ENCODE data around the gene ATRNL1. TPM values are rescaled to one million over a fixed set of nuclear protein-coding genes. Genes with fewer than 3 reads are reported as not detected.
"Not testable (repeated sequence)": the region's sequence is repeated elsewhere in the genome, so short reads cannot be mapped to it uniquely, and the experiment has no call there.

ATRNL1 gene
- polyA plus RNA-seq, 1 experiment = 0.20 TPM

DNA sequence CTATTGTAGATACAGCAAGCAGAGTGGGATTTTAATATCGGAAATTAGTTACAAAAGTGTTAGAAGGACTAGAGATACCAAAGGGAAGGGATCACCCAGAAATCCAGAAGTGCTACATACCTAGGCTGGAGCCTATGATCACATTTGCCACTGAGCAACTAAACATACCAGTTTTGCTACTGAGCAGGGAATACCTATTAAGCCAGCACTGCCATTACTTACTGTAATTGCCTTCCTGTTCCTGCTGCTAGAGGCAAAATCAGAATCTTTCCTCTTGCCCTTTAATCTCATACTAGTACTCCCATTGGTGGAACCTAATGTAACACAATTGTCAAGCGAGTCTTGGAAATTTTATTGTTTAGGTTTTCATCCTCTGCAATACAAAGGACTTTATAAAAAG is 121.7 kb downstream of the ATRNL1 start:
- Histone ChIP-seq H3K9me3 (ENCODE audit: control insufficient read depth, insufficient read depth, low read length) (no peaks in the 10 kb centered on the region), H3K4me3 (ENCODE audit: low read depth, low read length) (no peak overlapping the region), H3K27me3 (ENCODE audit: control insufficient read depth, insufficient read depth, low read length) (no peaks in the 10 kb centered on the region), H3K27ac (ENCODE audit: low read depth, low read length) (no peak overlapping the region)
- POLR2A ChIA-PET = no interaction called here
- TF ChIP-seq, protein P1, sequence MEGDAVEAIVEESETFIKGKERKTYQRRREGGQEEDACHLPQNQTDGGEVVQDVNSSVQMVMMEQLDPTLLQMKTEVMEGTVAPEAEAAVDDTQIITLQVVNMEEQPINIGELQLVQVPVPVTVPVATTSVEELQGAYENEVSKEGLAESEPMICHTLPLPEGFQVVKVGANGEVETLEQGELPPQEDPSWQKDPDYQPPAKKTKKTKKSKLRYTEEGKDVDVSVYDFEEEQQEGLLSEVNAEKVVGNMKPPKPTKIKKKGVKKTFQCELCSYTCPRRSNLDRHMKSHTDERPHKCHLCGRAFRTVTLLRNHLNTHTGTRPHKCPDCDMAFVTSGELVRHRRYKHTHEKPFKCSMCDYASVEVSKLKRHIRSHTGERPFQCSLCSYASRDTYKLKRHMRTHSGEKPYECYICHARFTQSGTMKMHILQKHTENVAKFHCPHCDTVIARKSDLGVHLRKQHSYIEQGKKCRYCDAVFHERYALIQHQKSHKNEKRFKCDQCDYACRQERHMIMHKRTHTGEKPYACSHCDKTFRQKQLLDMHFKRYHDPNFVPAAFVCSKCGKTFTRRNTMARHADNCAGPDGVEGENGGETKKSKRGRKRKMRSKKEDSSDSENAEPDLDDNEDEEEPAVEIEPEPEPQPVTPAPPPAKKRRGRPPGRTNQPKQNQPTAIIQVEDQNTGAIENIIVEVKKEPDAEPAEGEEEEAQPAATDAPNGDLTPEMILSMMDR (IDR thresholded peaks at IDR 0.05; ENCODE audit: low read depth, low read length) = no peak
- CTCF ChIA-PET = no interaction called here
- DNase-seq (ENCODE audit: low read depth, low spot score) = no peak

DNA sequence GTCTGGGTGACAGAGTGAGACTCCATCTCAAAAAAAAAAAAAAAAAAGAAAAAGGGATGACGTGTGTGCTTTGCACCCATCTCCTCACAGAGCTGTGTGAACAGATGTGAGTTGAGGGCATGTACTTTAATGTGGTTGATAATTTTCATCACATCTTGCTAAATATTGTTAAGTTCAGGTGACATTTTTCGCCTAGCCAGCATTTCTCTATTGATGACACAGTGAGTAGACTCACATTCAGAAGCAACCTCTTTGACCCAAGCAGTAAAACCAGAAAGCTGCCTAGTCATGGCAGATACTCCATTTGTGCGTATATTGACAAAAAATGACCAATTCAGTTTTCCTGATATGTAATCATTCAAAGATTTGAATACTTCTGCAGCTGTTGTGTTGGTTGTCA is 126.0 kb downstream of the ATRNL1 start:
- H3K27ac ChIP-seq (ENCODE audit: low read depth, low read length) = no peak overlapping the region
- H3K4me3 ChIP-seq (ENCODE audit: low read depth, low read length) = no peak overlapping the region
- ChIA-PET POLR2A (no interaction called here), CTCF (no interaction called here)
- no peak for DNase-seq (ENCODE audit: low read depth, low spot score)
- no peaks in the 10 kb centered on the region for H3K9me3 ChIP-seq (ENCODE audit: control insufficient read depth, insufficient read depth, low read length)
- H3K27me3 ChIP-seq (ENCODE audit: control insufficient read depth, insufficient read depth, low read length) = no peaks in the 10 kb centered on the region
- TF ChIP-seq, protein P1 (IDR thresholded peaks at IDR 0.05; ENCODE audit: low read depth, low read length) = no peak

DNA sequence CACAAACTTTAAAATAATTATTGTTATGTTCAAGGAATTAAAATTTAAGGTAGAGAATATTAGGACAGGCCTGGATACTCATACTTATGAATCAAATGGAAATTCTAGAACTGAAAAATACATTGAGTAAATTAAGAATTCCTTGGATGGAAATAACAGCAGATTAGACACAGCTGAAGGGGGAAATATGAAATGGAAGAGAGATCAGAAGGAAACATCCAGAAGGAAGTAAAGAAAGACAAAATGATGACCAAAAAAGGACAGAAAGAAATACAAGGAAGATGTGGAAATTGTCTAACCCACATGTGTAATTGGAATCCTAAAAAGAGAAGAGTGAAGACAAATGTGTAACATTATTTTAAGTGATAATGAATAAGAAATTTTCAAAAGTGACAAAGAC is 128.9 kb downstream of the ATRNL1 start:
- TF ChIP-seq, protein P1 (IDR thresholded peaks at IDR 0.05; ENCODE audit: low read depth, low read length) = no peak
- POLR2A ChIA-PET = no interaction called here
- DNase-seq (ENCODE audit: low read depth, low spot score) = no peak
- Histone ChIP-seq H3K27ac (ENCODE audit: low read depth, low read length) (no peak overlapping the region), H3K27me3 (ENCODE audit: control insufficient read depth, insufficient read depth, low read length) (no peaks in the 10 kb centered on the region), H3K9me3 (ENCODE audit: control insufficient read depth, insufficient read depth, low read length) (no peaks in the 10 kb centered on the region), H3K4me3 (ENCODE audit: low read depth, low read length) (no peak overlapping the region)
- CTCF ChIA-PET = no interaction called here

DNA sequence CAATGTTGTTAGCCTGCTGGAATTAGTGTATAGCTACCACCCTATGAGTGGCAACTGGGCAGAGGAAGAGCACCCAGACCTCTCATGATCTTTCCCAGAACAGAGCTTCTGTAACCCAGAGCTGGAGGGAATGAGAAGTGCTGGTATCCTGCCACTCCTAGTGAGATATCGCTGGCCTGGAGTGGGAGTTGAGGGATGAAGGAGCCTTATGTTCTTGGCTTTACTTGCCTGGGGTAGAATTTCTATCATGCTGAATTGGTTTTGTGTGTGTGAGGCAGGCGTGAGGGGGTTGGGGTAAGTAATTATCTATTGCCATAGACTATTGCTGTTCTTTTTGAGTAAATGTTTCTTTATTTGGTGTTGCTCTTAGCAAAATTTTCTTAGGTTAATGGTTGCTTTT is 146.6 kb downstream of the ATRNL1 start:
- H3K27ac ChIP-seq (ENCODE audit: low read depth, low read length) = no peak overlapping the region
- H3K9me3 ChIP-seq (ENCODE audit: control insufficient read depth, insufficient read depth, low read length) = no peaks in the 10 kb centered on the region
- TF ChIP-seq, protein P1 (IDR thresholded peaks at IDR 0.05; ENCODE audit: low read depth, low read length) = no peak
- no peak overlapping the region for H3K4me3 ChIP-seq (ENCODE audit: low read depth, low read length)
- H3K27me3 ChIP-seq (ENCODE audit: control insufficient read depth, insufficient read depth, low read length) = no peaks in the 10 kb centered on the region
- ChIA-PET POLR2A (no interaction called here), CTCF (no interaction called here)
- DNase-seq (ENCODE audit: low read depth, low spot score) = no peak

DNA sequence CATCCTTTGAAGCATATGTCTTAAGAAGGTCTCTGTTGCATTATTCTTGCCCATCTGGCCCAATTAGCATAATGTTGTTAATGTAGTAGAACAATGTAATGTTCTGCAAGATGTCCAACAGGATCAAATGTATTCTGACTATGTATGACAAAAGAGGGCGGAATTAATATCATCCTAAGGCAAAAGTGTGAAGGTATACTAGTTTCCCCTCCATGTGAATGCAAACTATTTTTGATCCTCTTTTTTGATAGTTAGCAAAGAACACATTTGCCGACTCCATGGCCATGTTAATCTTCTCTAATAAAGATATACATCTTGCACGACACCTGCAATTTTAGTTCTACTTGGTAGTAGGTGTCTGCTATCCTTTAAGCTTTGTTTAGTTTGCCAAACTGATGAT is 157.6 kb downstream of the ATRNL1 start:
- POLR2A ChIA-PET = no interaction called here
- H3K4me3 ChIP-seq (ENCODE audit: low read depth, low read length) = no peak overlapping the region
- H3K27me3 ChIP-seq (ENCODE audit: control insufficient read depth, insufficient read depth, low read length) = no peaks in the 10 kb centered on the region
- H3K9me3 ChIP-seq (ENCODE audit: control insufficient read depth, insufficient read depth, low read length) = no peaks in the 10 kb centered on the region
- CTCF ChIA-PET = no interaction called here
- TF ChIP-seq, protein P1 (IDR thresholded peaks at IDR 0.05; ENCODE audit: low read depth, low read length) = no peak
- H3K27ac ChIP-seq (ENCODE audit: low read depth, low read length) = no peak overlapping the region
- DNase-seq (ENCODE audit: low read depth, low spot score) = no peak

DNA sequence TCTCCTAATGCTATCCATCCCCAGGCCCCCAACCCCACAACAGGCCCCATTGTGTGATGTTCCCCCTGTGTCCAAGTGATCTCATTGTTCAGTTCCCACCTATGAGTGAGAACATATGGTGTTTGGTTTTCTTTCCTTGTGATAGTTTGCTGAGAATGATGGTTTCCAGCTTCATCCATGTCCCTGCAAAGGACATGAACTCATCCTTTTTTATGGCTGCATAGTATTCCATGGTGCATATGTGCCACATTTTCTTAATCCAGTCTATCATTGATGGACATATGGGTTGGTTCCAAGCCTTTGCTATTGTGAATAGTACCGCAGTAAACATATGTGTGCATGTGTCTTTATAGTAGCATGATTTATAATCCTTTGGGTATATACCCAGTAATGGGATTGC is 160.6 kb downstream of the ATRNL1 start:
- DNase-seq (ENCODE audit: low read depth, low spot score); CTCF ChIA-PET; H3K9me3 ChIP-seq (ENCODE audit: control insufficient read depth, insufficient read depth, low read length); H3K4me3 ChIP-seq (ENCODE audit: low read depth, low read length); H3K27ac ChIP-seq (ENCODE audit: low read depth, low read length); H3K27me3 ChIP-seq (ENCODE audit: control insufficient read depth, insufficient read depth, low read length); POLR2A ChIA-PET: not testable (repeated sequence)

Measured in AG04450 (cell line).